GM13977 (cell line): ENCODE measurements around the gene RNF7.
"Not testable (repeated sequence)": the region's sequence is repeated elsewhere in the genome, so short reads cannot be mapped to it uniquely, and the experiment has no call there.

Experiments
- DNase-seq: peaks from one replicate; pipeline ENCODE4 v3.0.0; 2012; ENCODE audit warnings: low spot score
- CTCF ChIP-seq: IDR thresholded peaks from 2 replicates; pipeline ENCODE4 v1.5.1; 2012; ENCODE audit warnings: mild to moderate bottlenecking, control low read depth; ENCODE audit not compliant: insufficient read depth; ENCODE audit errors: extremely low read depth, missing control alignments
- in situ Hi-C: fragments of 300-500 bp; cut with MboI; formaldehyde crosslinking; loops from one replicate; pipeline ENCODE4 v1.12.0; 2022; ENCODE audit warnings: low sequenced_read_pairs, low pct_unique_long_range_greater_than_20kb, mixed read lengths, inconsistent platforms; ENCODE audit not compliant: unreplicated experiment

Gene RNF7

GRCh38 chr3:141784531-141784930 lies 46.4 kb downstream of the RNF7 start:
- no peak for TF ChIP-seq CTCF
- in situ Hi-C loops: no loop called here
- DNase-seq: no peak

DNA sequence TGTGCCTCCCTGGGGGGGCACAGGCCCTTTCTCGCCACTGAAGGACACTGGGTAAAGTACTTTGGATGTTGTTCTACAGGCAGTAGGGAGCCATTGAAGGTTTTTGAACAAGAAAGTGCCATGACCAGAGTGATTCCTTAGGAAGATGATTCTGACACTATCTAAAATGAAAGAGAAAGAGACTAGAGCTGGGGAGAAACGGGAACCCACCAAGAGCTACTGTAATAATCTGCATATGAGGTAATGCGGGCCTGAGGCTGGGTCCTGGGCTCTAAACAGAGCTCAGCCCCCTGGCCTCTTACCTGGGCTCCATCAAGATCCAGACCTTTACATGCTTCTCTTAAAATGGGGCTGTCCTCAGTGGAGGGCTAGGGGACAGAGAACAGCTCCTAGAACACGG lies 50.1 kb downstream of the RNF7 start:
- no peak for DNase-seq
- no peak for TF ChIP-seq CTCF
- in situ Hi-C loops: no loop called here

DNA sequence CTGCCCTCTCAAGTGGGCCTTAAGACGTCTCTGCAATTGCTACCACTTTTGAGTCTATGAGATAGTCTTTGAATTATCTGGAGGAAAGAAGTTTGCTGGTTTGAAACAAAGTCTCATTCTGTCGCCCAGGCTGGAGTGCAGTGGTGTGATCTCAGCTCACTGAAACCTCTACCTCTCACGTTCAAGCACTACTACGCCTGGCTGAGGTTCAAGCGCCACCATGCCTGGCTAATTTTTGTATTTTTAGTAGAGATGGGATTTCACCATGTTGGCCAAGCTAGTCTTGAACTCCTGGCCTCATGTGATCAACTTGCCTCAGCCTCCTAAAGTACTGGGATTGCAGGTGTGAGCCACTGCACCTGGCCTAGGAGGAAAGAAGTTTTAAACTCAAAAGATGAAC lies 50.7 kb downstream of the RNF7 start:
- in situ Hi-C loops, DNase-seq: not testable (repeated sequence)

GRCh38 chr3:141789281-141789680 lies 51.2 kb downstream of the RNF7 start:
- no peak for DNase-seq
- no peak for TF ChIP-seq CTCF

GRCh38 chr3:141790171-141790570 lies 52.1 kb downstream of the RNF7 start:
- no peak for DNase-seq
- TF ChIP-seq CTCF: no peak
- in situ Hi-C loops: no loop called here

More at GRCh38 chr3:141789281-141789680, 51.2 kb downstream of the RNF7 start:
- in situ Hi-C loops: no loop called here

DNA sequence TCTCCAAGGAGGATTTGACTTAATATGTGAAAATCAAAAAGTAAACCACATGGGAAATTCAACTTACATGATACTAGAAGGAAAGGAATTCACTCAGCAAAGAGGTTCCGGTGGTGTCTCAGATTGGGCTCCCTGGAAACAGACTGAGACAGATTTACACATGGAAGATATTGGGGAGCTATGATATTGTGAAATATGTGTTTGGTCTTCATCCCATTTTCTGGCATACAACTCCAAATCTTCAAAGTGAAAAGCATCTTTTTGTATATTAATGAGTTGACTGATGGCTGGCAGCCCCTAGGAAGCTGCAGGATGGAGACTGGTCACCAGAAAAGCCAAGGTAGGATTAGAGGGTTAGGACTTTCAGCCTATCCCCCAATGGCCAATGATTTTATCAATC lies 54.4 kb downstream of the RNF7 start:
- no peak for DNase-seq
- in situ Hi-C loops: no loop called here
- no peak for TF ChIP-seq CTCF

DNA sequence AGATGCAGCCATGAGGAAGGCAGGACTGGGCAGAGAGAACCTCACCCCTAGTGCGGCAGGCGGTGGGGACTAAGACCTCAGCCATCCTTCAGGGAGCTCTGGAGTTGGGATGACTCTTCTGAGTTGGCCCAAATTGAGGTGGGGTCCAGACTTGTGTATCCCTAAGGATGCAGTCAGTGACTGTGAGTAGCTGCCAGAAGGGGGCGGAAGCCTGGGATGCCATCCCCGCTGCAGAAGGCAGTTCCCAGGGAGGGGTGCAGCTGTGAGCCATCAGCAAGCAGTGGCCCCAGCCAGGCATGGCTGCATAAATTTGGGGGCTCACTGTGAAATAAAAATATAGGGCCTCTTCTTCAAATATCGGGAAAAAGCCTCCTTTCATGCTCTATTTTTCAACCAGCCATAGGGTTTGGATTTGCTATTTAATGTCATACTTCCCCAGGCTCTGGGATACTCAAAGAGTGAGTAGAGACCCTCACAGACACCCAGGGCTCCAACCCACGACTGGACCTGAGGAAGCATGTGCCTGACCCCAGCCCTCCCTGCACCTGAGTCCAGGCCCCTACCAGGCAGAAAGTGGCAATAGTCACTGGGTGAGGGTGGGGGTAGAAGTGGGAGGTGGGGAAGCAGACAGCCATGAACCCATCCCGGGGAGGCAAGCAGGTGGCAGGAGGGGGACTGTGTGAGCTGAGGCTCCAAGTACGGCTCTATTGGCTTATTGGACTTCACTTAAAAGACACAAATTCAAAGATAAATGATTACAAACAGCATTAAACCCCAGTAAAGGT lies 55.6 kb downstream of the RNF7 start:
- DNase-seq: no peak
- in situ Hi-C loops: no loop called here
- TF ChIP-seq CTCF: no peak
